Measurements from ENCODE around the gene UHMK1.
A peak's percentile ranks its signal among the peaks of the same experiment; 100 is the strongest.

Gene UHMK1

DNA sequence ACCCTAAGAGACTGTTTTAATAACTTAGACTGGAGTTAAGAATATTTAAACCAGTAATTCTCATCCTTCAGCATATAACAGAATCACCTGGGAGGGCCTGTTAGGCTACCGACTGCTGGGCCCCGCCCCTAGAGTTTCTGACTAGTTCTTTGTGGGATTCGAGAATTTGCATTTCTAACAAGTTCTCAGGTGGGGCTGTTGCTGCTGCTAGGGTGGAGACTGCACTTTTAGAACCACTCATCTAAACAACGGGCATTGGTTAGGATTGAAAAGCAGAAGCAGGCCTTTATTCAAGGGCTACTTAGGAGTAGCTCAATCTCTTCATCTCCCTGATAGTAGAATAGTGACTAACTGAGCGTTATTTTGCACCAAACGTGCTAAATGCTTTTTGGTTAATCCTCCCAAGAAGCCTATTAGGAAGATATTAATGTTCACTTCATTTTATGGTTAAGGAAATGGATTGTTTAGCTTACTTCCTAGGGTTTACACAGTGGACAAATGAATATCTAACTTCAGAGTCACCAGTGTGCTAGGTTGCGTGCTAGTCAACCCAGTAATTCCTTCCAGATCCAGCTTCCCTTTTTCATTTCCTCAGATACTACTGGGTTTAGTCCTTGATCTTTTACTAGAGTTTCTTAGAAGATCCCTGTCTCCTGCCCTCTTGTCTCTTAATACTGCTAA, 32.8 kb downstream of the UHMK1 start:
- DNase-seq (ENCODE audit: low spot score) = peak; percentile 26

DNA sequence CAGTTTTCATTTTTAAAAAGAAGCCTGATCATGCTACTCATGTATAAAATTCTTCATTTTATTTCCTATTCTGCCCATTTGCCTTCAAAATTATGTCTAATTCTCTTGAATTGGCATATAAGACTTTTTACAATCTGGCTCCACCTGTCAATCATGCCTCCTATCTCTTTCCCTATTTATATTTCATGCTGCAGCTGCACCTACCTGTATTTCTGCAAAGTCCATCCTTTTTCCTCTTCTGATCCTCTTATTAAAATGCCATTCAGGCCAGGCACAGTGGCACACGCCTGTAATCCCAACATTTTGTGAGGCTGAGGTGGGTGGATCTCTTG, 33.3 kb downstream of the UHMK1 start:
- no peak for DNase-seq (ENCODE audit: low spot score)

DNA sequence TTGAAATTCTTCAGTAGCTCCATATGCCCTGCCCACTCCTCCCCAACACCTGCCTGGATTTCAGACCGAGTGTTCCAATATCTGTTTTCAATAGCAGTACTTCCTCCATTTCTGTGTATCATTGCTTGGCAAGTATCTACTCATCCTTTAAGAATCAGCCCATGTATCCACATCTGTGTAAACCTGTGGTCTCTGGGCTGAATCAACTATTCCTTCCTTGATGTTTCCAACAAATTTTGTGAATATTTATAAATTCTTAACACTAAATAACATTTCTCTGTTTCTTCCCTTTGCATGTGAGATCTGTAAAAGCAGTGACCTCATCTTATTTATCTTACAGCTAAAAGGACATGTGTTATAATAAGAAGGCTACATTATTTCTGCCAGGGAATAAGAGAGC, 37.9 kb downstream of the UHMK1 start:
- no peak for DNase-seq (ENCODE audit: low spot score)

DNA sequence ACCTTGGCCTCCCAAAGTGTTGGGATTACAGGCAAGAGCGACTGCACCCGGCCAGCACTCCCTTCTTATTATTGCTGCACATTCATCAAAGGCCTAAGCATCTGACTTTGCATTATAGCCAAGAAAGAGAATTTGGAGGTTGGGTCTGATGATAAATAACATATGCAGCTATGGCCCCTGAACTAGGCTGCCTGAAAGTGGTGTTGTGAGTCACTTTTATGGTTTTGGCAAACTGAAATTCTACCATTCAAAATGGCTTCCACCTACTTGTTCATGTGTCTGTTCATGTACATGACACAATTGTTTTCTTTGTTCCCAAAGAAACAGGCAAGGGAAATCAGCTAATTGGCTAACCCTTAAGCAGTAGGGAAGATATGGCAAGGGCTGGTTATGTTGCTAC, 38.9 kb downstream of the UHMK1 start:
- DNase-seq (ENCODE audit: low spot score) = no peak

DNA sequence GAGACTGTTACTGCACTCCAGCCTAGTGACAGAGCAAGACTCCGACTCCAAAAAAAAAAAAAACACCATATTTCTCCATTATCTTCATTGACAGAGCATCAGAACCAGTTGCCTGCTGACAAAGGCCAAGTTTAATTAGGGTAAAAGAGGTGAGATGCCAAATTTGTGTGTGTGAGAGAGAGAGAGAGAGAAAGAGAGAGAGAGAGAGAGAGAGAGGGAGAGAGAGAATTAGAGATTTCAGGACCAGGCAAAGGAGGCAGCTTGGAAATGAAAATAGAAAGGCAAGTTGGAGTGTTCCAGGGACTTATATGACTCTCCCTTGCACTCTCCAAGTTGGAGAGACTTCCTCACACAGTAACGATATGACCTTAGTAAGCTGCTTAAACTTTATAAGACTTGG, 39.6 kb downstream of the UHMK1 start:
- DNase-seq (ENCODE audit: low spot score) = no peak

GRCh38 chr1:162538815-162539431, 41.3 kb downstream of the UHMK1 start:
- no peak for DNase-seq (ENCODE audit: low spot score)

- no peak for DNase-seq (ENCODE audit: low spot score)
Observed at GRCh38 chr1:162541619-162542141, 44.1 kb downstream of the UHMK1 start.

DNA sequence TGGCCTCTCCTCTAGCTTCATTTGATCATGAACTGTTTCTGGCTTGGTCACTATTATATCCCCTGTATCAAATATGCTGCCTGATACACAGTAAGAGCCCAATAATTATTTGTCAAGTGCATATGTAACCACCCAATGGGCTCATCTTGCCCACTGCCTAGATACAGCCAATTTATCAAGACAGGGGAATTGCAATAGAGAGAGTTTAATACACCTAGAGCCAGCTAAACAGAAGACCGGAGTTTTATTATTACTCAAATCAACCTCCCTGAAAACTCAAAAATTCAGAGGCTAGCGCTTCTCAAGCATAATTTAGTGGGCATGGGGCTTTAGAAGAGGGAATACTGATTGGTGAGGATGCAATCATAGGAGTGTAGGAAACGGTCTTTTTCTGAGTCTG, 45.6 kb downstream of the UHMK1 start:
- no peak for DNase-seq (ENCODE audit: low spot score)

GRCh38 chr1:162548170-162548569, 50.6 kb downstream of the UHMK1 start:
- DNase-seq (ENCODE audit: low spot score) = no peak

DNA sequence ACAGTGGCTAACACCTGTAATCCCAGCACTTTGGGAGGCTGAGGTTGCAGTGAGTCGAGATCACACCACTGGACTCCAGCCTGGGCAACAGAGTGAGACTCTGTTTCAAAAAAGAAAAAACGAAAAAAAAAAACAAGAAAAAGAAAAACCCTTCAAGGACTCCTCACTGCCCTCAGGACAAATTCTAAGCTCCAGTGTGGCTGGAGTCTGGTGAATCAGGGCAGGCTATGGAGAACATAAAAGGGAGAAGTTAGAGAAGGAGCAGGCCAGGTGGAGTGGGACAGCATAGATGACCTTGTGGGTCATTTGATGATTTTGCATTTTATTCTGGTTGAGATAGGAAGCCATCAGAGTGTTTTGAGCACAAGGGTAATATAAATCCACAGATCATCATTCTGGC, 51.4 kb downstream of the UHMK1 start:
- no peak for DNase-seq (ENCODE audit: low spot score)

DNA sequence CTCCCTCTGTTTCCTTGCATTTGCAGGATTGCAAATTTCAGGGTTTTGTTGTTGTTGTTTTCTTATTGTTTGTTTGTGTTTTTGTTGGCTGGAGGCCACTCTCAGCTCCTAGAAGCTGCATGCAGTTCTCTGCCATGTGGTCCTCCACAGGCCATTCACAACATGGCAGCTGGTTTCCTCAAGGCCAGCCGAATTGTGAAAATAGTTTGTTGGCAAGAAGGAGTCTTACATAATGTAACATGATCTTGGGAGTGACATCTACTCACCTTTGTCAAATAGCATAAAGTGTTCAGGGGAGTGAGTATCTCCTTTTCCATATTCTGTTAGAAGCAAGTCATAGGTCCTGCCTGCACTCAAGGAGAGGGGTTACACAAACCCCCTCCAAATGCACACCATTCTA, 53.3 kb downstream of the UHMK1 start:
- DNase-seq (ENCODE audit: low spot score) = no peak

DNA sequence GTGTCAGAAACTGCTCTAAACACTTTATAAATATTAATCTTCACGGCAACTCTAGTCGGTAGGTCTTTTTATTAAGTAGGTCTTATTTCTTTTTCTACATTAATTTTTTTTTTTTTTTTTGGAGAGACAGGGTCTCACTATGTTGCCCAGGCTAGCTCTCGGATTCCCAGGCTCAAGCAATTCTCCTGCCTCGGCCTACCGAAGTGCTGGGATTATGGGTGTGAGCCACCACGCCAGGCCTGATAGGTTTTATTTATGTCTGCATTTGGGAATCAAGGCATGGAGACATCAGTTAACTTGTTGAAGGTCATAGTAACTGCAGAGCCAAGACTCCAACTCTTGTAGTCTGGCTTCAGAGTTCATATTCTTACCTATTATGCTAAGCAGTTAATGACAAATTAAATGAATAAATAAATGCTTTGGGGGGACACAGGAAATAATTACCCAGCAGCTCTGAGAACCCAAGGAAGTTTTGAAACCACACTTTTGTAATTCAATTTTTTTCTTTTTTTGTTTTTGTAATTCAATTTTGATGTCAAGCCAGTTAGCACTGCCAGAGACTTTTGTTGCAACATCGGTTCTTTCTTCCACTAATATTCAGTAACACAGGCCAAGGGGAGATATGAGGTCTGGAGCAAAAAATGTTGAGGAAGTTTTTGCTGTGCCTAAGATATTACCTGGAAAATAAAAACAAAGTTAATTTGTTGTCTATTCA, 54.5 kb downstream of the UHMK1 start:
- DNase-seq (ENCODE audit: low spot score) = no peak

DNA sequence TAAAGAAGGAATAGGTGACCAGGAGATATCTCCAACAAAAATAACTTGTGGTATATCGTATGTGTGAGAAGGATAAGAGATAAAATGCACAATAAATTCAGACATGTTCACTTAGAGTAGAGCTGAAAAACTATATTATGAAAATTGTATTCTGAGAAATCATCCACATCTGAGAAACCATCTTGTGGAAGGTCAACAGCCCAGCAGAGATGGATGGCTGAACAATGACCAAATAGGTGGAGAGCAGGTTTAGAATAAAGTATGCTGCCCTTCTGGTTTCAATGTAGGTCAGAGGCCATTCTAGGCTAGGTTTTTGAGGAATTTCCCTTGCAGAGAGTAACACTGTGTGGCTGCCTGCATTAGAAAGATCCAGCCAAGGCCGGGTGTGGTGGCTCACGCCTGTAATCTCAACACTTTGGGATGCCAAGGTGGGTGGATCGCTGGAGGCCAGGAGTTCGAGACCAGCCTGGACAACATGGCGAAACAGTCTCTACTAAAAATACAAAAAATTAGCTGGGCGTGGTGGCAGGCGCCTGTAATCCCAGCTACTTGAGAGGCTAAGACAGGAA, 55.1 kb downstream of the UHMK1 start:
- DNase-seq (ENCODE audit: low spot score) = no peak

DNA sequence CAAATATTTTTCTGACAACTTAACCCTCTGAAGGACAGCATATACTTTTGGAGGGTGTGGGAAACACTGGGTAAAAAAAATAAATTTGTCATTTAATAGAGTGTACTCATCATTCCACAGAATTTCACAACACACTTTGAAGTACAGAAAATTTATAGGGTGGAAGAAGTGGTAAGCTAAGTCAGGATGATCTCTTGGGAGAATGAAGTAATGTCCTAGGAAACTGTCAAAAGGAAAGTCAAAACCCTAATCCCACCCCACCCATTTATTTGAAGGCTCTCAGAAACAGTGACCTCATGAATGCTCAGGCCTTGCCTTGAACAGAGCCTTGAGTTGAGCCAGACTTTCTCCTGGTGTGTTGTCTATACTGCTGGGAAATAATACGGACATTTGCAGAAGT, 56.6 kb downstream of the UHMK1 start:
- no peak for DNase-seq (ENCODE audit: low spot score)

DNA sequence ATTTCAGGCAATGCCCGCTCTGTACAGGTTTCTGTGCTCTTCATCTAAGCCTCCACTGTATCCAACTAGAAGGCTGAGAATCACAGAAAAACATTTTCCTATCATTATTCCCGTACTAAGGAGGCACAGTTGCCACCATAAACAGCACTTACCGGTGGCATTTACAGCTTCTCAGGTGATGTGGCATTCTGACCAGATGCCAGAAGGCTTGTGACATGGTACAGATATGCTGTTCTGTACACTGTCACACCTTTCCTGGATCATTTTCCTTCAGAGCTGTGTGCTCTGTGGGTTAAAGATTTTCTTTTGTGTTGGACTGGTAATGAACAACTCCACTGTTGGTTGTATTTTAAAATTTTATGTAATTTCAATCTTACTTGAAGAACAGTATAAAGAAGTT, 59.9 kb downstream of the UHMK1 start:
- DNase-seq (ENCODE audit: low spot score) = no peak

DNA sequence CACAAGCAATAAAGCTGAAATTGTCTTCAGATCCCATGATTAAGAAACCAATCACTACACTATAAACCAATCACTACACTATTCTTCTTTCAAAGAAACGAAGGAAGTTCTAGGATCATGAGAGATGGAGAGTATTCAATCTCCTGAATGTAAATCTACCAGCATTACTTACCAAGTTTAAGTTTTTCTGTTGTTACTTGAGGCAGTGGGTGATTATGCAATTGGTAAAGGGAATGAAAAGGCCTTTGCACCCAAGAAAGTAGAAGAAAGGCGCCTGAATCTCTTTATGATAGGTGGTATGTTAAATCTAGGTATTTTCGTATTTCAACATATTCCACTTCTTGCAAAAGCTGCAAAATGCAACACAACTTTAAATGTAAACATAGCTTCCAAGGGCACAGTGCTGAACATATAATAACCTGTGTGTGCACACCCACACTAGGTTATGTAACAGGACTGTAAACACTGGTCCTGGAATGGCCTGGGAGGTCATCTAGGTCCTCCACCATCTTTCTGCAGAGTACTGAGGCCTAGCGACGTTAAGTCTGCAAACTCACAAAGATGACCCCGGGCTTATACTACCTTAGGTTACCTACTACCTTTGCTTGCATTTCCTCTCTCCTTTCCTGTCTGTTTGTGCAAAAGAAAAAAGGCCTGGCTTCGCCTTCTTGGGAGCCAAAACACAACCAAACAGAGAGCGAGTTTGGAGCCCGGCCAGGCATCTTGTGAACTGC, 62.9 kb downstream of the UHMK1 start:
- DNase-seq (ENCODE audit: low spot score) = no peak

- peak; percentile 92 for DNase-seq (ENCODE audit: low spot score)
Observed at GRCh38 chr1:162561037-162561615, 63.5 kb downstream of the UHMK1 start.

- peak; percentile 32 for DNase-seq (ENCODE audit: low spot score)
Observed at GRCh38 chr1:162561616-162562469, 64.2 kb downstream of the UHMK1 start, which contains the start of gene UAP1. Gene UAP1, plus strand, starts transcription at chr1:162561722. Its CDS starts 4,347 bp downstream, at chr1:162566069.

DNA sequence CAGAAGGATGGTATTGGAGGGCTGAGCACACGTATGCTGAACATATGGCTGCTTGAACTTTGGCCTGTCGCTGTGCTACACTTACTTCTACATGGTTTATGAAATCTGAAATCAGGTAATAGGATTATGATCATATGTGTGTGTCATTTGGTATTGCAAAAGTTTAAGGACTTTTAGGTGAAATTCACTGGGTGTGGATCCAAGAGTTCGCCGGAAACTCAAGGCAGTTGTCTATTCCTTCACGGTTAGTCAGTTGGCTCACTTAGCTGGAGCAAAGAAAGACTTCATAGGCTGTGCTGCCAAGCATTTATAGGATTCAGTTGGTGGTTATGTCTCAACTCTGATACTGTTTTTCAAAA, 64.8 kb downstream of the UHMK1 start:
- no peak for DNase-seq (ENCODE audit: low spot score)

DNA sequence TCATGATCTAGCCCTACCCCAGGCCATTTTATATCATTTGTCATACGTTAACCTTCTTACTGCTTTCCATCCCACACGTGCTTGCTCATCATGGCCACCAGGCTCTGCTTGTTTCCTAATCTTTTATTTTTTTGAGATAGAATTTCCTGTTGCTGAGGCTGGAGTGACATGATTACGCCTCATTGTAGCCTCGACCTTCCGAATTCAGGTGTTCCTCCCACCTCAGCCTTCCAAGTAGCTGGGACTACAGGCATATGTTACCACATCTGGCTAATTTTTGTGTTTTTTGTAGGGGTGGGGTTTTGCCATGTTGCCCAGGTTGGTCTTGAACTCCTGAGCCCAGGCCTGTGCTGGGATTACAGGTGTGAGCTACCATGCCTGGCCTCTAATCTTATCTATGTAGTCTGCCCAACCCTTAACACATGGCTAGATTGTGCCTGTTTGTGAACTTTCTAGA, 67.2 kb downstream of the UHMK1 start:
- DNase-seq (ENCODE audit: low spot score) = no peak

DNA sequence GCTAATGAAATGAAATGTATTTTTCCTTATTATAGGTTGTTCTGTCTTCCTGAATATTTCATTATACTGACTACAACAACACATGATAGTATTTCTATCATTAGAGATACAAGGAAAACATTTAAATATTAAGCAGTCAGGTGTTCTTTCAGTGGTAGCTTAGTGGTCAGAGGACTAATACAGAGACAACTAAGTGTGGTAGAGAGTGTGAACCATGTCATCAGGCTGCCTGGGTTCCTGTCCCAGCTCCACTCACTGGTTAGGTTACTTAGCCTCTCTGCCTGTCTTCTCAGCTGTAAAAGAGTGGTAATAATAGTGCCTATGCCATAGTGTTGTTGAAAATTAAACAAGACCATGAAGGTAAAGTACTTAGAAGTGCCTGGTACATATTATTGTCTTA, 67.8 kb downstream of the UHMK1 start:
- DNase-seq (ENCODE audit: low spot score) = no peak
